ENCODE results near the gene ACE.

ACE gene

DNA sequence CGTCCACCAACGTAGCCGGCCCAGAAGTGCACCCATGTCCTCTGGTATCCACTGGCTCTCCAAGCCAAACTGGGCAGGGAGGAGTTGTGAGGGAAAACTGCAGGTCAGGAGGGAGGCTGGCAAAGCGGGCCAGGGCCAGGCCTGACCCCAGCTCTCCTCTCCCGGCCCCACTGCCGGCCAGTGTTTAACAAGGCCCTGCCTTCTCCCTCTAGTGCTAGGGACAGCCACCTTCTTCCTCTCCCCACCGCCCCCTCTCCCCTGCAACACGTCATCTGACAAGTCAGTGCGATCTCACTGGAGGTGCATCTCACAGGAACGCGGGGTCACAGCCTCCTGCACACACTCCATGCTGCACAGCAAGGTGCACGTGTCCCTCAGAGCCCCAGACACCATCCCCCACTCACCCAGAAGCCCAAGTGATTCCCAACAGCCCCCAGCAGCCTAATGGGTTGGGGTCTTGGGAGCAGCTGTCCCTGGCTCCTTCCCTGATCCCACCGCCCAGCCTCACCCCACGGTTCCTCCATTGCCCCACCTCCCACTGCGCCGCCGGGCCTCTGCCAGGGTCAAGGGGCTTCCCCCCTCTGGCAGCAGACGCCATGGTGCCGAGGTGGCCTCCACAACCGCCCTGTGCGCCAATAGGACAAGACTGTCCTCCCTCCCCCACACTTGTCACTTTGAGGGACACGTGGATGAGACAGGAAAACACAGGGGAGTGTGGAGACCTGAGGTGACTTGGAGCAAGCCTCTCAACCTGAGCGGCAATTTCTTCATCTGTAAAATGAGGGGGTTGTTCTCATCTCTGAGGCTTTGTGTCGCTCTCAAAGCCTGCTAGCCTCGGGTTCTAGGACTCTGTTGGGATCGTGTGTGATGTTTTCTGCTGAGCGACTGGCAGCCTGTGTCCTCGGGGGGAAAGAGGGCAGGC, 1.1 kb upstream of the ACE start:
- DNase-seq = no peak

DNA sequence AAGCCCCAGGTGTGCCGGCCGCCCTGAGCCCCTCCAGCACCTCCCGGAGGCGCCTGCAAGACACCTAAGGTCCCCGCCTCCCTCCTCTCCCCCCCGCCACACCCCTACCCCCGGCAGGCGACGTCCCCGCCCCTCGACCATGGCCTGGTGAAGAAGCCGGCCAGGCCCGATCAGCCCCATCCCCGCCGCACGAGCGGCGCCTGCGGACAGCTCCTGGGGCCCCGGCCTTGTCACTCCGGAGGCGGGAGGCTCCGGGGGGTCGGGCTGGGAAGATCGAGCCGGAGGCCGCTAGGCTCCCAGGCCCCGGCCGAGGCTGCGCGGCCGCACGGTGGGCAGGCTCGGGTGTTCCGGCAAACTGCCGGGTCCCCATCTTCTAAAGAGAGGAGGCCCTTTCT, 405 bp upstream of the ACE start:
- DNase-seq = no peak

DNA sequence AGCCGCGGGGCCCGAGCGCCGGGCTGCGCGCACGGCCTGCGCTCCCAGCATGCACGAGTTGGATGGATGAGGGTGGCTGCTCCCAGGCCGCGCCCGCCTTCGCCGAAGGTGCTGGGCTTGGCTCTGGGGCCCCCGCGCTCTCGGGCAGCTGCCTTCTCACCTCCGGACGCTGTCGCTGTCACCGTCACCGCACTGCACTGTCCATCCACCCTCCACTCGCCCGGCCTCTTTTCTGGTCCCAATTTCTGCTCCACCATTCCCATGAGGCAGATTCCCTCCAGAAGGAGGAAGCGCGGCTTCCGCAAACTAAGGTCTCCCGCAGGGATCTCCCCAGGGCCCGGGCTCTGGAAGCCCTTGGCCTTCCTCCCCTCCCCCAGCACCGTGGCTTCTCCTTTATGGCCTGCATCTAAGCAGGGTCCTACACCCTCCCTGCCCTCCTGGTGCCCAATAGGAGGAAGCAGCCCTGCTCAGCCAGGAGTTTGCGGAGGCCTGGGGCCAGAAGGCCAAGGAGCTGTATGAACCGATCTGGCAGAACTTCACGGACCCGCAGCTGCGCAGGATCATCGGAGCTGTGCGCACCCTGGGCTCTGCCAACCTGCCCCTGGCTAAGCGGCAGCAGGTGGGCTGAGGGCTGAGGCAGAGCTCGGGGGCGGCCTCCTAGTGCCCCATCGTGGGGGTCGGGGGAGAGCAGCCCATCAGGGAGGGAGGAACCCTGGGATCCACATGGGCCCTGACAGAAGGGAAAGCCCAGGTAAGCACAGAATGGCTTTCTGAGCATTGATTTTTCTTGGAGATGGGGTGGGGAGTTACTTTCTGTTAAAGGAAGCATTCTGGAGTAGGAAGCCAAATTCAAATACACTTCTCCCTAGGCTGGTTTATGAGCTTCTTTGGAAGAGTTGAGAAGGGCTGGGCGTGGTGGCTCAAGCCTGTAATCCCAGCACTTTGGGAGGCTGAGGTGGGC, 899 bp downstream of the ACE start:
- DNase-seq = peak; percentile 51 to 76 (median 60)

DNA sequence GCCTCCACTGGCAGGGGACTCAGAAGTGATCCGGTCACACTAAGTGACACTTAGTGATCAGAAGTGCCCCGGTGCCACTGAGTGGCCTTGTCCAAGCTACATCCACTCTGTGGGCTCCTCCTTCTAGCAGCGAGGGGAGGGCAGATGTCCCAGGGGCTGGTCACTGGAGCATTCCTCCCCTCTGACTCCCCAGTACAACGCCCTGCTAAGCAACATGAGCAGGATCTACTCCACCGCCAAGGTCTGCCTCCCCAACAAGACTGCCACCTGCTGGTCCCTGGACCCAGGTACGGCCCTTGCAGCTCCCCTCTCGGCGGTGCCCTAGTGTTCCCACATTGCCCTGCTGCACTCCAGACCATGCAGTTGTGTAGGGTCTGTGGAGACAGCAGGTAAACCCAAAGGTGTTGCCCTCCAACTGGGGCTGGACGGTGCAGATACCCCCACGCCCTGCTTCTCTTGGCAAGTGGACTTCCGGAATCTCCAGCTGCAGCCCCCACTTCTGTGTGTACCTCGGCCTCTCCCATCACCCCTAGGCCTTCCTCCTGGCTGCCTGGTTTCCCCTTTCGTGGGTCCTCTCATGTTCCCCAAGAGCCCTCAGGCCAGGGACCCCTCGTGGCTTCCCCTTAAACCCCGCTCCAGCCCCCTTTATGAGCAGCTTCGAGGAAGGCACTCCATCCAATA, 2.1 kb downstream of the ACE start:
- peak; percentile 81 to 89 (median 82) for DNase-seq

DNA sequence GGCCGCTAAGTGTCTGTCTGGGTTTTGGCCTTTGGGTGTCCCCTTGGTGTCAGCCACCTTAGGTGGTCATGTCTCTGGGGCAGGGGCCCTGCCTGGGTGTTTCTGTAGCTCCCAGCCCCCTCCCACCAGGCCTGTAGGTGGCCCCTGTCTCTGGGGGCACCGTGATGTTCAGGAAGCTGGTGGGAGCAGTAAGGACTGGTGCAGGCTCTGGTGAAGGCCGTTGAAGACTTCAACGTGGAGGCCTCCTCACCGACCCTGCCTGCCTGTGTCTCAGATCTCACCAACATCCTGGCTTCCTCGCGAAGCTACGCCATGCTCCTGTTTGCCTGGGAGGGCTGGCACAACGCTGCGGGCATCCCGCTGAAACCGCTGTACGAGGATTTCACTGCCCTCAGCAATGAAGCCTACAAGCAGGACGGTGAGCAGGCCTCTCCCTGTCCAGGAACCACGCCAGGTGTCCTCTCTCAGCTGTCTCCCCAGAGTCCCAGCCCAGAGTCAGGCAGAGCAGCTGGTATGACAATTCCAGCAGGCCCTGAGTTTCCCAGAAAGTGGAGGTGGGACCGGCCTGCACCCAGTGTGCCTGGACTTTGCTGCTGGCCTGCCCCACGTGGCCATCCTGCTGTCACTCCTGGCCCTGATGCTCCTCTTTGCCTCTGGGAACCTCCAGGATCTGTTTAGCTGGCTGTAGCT, 2.8 kb downstream of the ACE start:
- DNase-seq = no peak

DNA sequence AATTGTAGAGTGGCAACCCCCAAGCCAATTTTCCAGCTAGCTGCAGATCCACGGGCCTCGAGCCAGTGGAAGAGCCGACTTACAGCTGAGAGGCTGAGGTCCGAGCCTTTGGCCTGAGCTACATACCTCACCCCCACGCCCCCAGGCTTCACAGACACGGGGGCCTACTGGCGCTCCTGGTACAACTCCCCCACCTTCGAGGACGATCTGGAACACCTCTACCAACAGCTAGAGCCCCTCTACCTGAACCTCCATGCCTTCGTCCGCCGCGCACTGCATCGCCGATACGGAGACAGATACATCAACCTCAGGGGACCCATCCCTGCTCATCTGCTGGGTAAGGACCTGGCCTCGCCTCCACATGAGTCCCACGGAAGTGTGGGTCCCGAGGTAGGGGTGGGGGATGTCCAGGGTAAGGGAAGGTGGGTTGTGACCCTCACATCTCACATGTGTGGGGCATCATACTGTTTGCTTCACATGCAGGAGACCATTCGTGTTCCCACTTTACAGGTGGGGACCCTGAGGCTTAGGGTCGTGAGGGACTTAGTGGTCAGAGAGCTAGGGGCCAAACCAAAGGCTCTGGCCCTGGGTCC, 3.4 kb downstream of the ACE start:
- no peak for DNase-seq

DNA sequence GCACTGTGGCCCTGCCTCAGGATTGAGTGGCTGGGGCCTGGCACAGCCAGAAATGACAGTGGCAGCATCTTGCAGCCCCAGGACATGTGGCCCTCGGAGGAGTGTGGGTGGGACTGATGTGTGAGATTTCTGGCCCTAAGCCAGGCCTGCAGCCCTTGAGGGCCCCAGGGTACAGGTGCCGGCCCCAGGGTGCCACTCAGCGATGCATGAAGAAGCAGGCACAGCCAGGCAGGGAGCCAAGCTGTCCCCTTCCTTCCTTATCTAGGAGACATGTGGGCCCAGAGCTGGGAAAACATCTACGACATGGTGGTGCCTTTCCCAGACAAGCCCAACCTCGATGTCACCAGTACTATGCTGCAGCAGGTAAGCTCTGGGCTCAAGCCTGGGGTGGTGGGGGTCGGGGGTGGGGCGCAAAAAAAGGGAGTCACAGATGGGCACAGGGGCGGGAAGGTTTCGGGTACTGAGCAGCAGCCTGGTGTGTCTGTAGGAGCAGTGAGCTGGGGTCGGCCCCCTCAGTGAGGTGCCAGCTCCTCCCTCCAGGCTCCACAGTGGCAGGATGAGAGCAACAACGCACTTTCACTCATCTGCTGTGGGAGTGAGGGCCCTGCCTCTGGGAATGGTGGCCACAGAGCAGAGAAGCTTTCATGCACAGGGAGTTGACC, 4.1 kb downstream of the ACE start:
- DNase-seq = no peak

DNA sequence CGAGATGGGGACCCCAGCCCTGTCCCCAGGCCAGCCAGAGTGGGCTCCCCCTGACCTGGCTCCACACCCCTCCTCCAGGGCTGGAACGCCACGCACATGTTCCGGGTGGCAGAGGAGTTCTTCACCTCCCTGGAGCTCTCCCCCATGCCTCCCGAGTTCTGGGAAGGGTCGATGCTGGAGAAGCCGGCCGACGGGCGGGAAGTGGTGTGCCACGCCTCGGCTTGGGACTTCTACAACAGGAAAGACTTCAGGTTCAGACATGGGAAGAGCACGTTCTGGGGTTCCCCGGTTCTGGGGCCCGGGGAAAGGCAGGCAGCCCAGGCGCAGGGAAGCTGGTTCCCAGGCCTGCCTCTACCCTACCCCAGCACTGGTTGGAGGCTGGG, 4.6 kb downstream of the ACE start:
- DNase-seq = no peak

DNA sequence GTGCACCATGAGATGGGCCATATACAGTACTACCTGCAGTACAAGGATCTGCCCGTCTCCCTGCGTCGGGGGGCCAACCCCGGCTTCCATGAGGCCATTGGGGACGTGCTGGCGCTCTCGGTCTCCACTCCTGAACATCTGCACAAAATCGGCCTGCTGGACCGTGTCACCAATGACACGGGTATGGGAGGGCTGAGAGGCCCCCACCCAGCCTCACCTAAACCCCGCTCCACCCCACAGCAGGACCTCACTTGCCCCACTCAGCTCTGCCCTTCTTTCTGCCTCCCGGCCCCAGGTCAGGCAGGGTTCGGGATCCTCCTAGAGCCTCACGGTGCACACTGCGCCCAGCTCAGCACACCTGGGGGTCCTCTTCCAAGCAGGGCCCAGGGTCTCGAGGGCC, 5.6 kb downstream of the ACE start:
- DNase-seq = no peak

DNA sequence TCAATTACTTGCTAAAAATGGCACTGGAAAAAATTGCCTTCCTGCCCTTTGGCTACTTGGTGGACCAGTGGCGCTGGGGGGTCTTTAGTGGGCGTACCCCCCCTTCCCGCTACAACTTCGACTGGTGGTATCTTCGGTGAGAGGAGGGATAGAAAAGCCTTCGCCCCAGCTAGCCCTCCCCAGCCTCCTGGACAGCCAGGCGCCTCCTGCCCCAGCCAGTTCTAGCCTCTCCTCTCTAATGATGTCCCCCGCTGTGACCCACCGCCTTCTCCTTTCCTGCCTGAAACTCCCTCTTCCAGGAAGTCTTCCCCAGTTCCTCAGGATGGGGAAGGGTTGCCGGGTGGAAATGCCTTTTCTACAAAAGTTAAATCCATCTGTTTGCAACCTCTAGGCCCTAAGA, 6.2 kb downstream of the ACE start:
- DNase-seq = no peak

DNA sequence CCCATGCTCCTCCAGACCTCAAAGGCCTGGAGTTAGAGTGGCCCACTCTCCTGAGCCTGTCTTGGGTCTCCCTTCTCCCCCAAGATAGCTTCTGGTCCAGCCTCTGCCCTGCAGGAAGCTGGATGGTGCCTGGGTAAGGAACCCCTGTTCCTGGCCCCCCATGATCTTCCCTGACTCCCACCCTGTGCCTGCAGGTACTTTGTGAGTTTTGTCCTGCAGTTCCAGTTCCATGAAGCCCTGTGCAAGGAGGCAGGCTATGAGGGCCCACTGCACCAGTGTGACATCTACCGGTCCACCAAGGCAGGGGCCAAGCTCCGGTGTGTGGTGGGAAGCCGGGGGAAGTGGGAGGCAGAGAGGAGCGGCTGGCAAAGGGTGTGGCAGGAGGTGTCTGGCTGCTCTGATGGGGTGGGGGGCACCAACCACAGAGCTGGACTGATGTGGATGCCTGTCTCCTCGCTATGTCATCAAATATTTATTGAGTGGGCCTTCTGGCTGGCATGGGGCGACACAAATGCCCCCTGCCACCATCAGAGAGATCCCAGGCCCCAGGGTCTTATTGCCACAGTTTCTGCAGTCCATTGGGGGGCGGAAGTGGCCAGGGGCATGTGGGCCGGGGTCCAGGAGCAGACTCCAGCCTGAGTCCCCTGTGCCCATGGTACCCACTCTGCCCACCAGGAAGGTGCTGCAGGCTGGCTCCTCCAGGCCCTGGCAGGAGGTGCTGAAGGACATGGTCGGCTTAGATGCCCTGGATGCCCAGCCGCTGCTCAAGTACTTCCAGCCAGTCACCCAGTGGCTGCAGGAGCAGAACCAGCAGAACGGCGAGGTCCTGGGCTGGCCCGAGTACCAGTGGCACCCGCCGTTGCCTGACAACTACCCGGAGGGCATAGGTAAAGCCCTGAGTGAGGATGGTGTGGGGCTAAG, 7.1 kb downstream of the ACE start:
- no peak for DNase-seq

DNA sequence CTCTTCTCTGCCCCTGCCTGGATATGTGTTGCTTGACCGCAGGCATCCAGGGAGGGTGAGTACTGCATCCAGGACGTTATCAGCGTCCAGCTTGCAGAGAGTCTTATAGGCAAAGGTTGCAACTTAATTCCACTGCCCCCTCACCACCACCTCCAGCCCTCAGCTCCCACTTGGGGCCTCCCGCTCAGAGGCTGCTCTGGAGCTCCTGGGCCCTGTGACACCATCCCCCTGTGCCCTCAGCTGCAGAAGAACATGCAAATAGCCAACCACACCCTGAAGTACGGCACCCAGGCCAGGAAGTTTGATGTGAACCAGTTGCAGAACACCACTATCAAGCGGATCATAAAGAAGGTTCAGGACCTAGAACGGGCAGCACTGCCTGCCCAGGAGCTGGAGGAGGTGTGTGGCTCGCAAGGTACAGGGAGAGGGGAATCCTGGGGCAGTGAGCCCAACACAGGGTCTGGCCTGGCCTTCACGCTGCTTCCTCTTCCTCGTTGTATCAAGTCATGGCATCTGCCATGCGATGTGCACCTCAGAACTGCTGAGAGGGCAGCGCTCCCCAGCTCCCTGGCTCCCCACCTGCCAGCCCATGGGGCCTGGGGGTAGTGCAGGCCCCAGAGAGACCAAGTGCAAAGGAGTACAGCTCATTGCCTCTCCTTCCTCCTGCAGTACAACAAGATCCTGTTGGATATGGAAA, 9.6 kb downstream of the ACE start:
- no peak for DNase-seq

DNA sequence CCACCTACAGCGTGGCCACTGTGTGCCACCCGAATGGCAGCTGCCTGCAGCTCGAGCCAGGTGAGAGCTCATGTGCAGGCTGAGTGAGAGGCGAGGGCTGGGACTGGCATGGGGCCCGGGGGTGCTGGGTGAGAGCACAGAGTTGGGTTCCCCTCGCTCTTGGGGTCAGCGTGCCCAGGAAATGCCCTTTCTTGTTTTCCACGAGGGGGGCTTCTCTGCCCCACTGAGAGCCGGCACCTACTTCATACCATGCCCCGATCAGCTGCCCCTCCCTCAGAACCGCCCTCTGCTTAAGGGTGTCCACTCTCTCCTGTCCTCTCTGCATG, 10.1 kb downstream of the ACE start:
- DNase-seq = no peak

DNA sequence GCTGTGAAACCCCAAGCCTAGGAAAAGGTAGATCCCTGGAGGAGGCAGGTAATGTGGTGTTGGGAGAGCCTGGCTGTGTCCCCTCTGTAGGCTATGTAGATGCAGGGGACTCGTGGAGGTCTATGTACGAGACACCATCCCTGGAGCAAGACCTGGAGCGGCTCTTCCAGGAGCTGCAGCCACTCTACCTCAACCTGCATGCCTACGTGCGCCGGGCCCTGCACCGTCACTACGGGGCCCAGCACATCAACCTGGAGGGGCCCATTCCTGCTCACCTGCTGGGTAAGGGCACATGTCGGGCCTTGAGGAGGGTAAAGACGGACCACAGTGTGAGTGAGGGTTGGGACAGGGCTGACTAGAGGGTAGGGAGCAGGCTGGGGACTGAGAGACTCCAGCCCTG, 12.0 kb downstream of the ACE start:
- no peak for DNase-seq

DNA sequence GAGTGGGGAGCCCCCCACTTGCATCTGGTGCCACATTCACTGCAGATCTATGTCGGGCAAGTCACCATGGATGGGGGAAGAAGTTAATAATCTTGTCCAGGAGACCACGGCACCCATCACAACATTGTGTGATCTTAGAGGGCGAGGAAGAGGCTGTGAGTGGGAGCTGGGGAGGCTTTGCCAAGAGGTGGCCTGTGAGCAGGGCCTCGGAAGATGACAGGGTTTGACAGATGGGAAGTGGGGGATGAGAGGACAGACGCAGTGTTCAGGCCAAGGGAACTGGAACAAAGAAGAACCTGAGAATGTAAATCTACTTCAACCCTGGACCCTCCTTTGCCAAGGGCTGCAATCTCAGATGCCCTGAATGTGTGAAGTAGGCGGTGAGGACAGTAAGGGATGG, 12.4 kb downstream of the ACE start:
- no peak for DNase-seq

DNA sequence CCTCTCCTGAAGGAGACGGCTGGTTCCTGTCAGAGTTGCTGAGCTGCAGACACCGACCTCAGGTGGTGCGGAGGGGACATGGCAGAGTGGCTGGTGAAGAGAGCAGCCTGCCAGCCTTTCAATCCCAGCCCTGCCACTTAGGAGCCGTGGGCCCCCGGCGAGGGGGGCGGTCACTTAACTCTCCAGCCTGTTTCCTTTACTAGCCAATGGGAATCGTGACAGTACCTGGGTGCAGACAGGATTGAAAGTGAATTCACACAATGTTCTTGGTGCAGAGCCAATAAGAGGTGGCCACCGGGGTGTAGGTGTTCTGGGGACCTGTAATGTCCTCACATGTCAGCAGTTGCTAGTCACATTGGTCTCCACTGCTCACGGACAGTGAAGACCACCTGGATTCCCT, 13.5 kb downstream of the ACE start:
- no peak for DNase-seq

DNA sequence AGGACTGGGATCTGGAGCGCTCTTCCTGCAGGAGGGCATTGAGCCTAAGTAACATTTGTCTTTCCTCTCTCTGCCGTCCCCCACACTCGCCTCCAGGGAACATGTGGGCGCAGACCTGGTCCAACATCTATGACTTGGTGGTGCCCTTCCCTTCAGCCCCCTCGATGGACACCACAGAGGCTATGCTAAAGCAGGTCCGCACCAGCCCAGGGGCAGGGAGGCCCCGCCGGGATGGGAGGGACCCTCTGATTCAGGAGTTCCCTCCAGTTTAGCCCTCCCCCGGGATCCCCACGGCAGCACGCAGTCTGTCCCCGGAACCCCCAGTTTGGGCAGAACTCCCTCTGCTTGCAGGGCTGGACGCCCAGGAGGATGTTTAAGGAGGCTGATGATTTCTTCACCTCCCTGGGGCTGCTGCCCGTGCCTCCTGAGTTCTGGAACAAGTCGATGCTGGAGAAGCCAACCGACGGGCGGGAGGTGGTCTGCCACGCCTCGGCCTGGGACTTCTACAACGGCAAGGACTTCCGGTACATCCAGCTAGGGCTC, 14.1 kb downstream of the ACE start:
- DNase-seq = no peak

DNA sequence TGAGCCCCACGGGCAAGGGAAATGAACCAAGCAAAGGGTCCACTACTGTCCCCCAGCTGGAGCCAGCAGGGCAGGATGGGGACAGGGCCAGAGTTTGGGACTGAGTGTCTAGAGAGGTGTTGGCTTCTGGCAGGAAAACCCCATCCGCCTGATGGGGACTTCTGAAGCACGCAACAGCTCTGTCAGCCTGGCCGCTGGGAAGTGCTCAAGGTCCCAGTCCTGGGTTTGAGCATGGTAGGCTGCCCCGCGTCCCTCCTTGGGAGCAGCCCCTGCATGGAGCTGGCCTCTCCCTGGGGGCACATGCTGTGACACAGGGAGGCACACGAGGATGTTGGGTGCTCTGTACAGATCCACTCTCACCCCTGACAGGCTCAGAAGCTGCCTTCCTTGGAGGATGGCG, 14.6 kb downstream of the ACE start:
- no peak for DNase-seq

DNA sequence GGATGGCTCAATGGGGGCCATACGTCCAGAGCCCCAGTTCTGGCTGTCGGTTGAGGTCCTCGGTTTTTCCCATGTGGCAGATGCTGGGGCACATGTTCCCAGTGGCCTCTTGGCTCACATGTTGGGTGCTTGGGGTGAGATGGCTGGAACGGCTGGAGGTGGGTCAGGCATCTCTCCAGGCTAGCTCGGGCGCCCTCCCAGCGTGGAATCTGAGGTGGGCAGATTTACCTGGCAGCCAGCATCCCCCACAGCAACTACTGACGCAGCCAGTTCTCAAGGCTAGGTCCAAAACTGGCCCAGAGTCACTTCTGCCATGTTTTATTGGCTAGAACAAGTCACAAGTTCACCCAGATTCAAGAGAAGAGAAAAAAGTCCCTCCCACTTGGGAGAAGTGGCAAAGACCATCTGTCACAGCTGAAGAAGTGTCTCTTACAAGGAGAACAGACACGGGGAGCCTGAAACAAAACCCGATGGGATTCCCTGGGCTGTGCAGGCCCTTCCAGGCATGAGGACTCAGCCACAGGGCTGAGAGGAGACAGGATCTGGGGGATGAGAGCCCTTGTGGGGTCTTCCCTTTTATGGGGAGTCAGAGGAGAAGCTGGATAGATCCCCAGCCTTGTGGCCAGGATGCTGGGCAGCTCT, 15.2 kb downstream of the ACE start:
- no peak for DNase-seq

All from suppressor macrophage treated with lipopolysaccharide for 1 hour (primary cell).